Cardiac atrium fibroblast (primary cell): ENCODE data around the gene NUP133. TPM values are rescaled to one million over a fixed set of nuclear protein-coding genes. Genes with fewer than 3 reads are reported as not detected.

Experiments
- total RNA-seq: library from RNA; depleted of rRNA; stranded (reverse); fragments of >200 nt; gene quantifications from 2 replicates; pipeline ENCODE4 v1.2.3, GENCODE V29; 2015

Gene NUP133
- total RNA-seq = 17.3 and 25.6 TPM in 2 replicates

GRCh38 chr1:229507951-229508822, at the start of gene NUP133:
TSS of gene NUP133 (minus strand) at chr1:229508341. CDS start at chr1:229508249, 92 bp downstream.

GRCh38 chr1:229434005-229434640, 74.0 kb downstream of the NUP133 start, which contains the start of gene ACTA1:
TSS of gene ACTA1 (minus strand) at chr1:229434094. CDS start at chr1:229433115, 979 bp downstream.

Other genes starting within 250 kb of the NUP133 start
- 22.0 and 43.0 TPM in 2 replicates for gene RAB4A, start 237.2 kb downstream of the NUP133 start, total RNA-seq
- 4.7 and 8.4 TPM in 2 replicates for gene CCSAP, start 165.3 kb downstream of the NUP133 start, total RNA-seq
- gene ACTA1, start 74.2 kb downstream of the NUP133 start, total RNA-seq = not detected in 2 replicates
- gene ABCB10, start 50.4 kb upstream of the NUP133 start, total RNA-seq = 14.6 and 17.7 TPM in 2 replicates
- gene TAF5L, start 117.8 kb upstream of the NUP133 start, total RNA-seq = 11.7 and 15.2 TPM in 2 replicates
- gene URB2, start 117.9 kb upstream of the NUP133 start, total RNA-seq = 7.1 and 7.4 TPM in 2 replicates